IPS-18a (cell line): Measurements from ENCODE around the gene GDF9.

Experiments
- H3K27ac ChIP-seq: one replicate; pipeline ENCODE4 v1.5.1; 2013; ENCODE audit warnings: low read length
- H3K27me3 ChIP-seq: one replicate; pipeline ENCODE4 v1.6.1; 2013; ENCODE audit warnings: mild to moderate bottlenecking, low read length; ENCODE audit not compliant: control insufficient read depth, insufficient read depth
- H3K36me3 ChIP-seq: one replicate; pipeline ENCODE4 v1.6.1; 2013; ENCODE audit warnings: low read depth, low read length; ENCODE audit not compliant: control insufficient read depth
- H3K4me1 ChIP-seq: one replicate; pipeline ENCODE4 v1.6.1; 2013; ENCODE audit warnings: low read depth, low read length; ENCODE audit not compliant: control insufficient read depth
- H3K4me3 ChIP-seq: one replicate; pipeline ENCODE4 v1.5.1; 2013; ENCODE audit warnings: low read length
- H3K9ac ChIP-seq: one replicate; pipeline ENCODE4 v1.6.1; 2013; ENCODE audit warnings: mild to moderate bottlenecking, low read length, moderate library complexity
- H3K9me3 ChIP-seq: one replicate; pipeline ENCODE4 v1.6.1; 2013; ENCODE audit warnings: low read depth, low read length; ENCODE audit not compliant: control insufficient read depth

The GDF9 gene

GRCh38 chr5:132824426-132824825 is 41.8 kb downstream of the GDF9 start:
- Histone ChIP-seq H3K9me3 (no peaks in the 10 kb centered on the region), H3K27ac (no peak overlapping the region), H3K9ac (no peak overlapping the region), H3K4me3 (no peak overlapping the region), H3K27me3 (peaks cover 74% of the 10 kb centered on the region), H3K36me3 (no peaks in the 10 kb centered on the region), H3K4me1 (peaks cover 14% of the 10 kb centered on the region)

GRCh38 chr5:132823481-132824050 is 42.7 kb downstream of the GDF9 start:
- Histone ChIP-seq H3K4me3 (peak overlapping the region; percentile 14), H3K36me3 (no peaks in the 10 kb centered on the region), H3K9me3 (no peaks in the 10 kb centered on the region), H3K9ac (peak overlapping the region; percentile 51), H3K4me1 (peaks cover 14% of the 10 kb centered on the region), H3K27ac (no peak overlapping the region), H3K27me3 (peaks cover 66% of the 10 kb centered on the region)

- peak overlapping the region; percentile 14 for H3K4me3 ChIP-seq
- H3K9ac ChIP-seq, result peak overlapping the region; percentile 51
- H3K9me3 ChIP-seq, result no peaks in the 10 kb centered on the region
- peaks cover 14% of the 10 kb centered on the region for H3K4me1 ChIP-seq
- no peaks in the 10 kb centered on the region for H3K36me3 ChIP-seq
- peaks cover 59% of the 10 kb centered on the region for H3K27me3 ChIP-seq
- no peak overlapping the region for H3K27ac ChIP-seq
Observed at GRCh38 chr5:132822650-132823480, 43.4 kb downstream of the GDF9 start.

DNA sequence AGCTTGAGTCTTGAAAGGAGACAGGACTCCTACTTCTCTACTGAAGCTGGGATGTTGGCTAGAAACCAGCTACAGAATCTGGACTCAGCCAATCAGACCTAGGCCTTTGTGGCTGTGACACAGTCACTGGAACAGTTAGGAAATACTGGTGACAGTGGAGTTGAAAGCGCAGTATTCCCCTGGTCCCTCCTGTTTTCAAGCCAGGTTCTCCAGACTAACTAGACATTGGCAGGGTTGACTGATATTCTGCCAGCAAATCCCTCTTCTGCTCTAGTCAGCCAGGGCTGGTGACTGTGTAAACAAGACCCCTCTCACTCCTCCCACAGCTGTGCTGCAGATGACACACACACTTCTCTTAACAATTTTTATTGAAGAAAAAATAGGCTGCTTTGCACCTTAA is 44.5 kb downstream of the GDF9 start:
- Histone ChIP-seq H3K36me3 (no peaks in the 10 kb centered on the region), H3K9ac (no peak overlapping the region), H3K4me3 (no peak overlapping the region), H3K27ac (no peak overlapping the region), H3K4me1 (peaks cover 14% of the 10 kb centered on the region), H3K27me3 (peaks cover 53% of the 10 kb centered on the region), H3K9me3 (no peaks in the 10 kb centered on the region)

DNA sequence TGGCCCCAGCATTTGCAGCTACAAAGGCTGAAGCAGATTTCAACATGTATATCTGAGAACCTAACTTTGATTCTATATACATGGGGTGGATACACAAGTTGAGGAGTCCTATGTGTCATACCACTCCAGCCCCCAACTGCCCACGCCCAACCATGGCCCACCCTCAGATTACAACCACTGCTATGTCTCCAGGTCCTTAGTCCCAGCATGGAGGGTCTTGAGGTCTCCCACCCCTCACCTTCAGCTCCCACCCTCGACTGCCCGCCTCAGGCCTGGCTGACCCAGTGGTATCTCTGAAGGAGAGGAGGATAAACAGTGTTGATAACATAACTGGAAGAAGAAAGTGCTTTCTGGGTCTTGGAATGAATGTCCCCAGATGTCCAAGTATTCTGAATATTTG is 44.9 kb downstream of the GDF9 start:
- Histone ChIP-seq H3K4me1 (peaks cover 13% of the 10 kb centered on the region), H3K9me3 (no peaks in the 10 kb centered on the region), H3K9ac (no peak overlapping the region), H3K4me3 (no peak overlapping the region), H3K36me3 (no peaks in the 10 kb centered on the region), H3K27me3 (peaks cover 53% of the 10 kb centered on the region), H3K27ac (no peak overlapping the region)

GRCh38 chr5:132820162-132820754 is 46.0 kb downstream of the GDF9 start:
- H3K27ac ChIP-seq, result no peak overlapping the region

DNA sequence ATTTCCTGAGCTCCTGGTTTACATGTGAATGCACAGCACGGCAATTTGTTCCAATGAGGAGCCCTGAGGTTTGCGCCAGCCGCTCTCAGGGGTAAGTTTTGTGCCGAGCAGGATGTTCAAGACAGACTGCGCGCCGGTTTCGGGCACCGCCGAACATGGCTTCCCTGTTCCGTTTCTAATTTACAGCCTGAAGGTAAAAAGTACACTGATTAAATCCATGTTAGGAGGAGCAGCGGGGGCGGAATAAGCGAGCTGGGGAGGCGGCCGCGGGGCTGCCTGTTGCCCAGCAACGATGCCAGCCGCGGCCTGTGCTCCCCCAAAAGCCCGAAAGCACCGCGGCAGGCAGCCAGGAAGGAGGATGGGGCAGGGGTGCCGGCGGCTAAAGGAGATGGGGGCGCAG is 46.8 kb downstream of the GDF9 start:
- no peak overlapping the region for H3K27ac ChIP-seq
- no peak overlapping the region for H3K9ac ChIP-seq
- no peaks in the 10 kb centered on the region for H3K9me3 ChIP-seq
- H3K4me1 ChIP-seq, result peaks cover 8% of the 10 kb centered on the region
- no peak overlapping the region for H3K4me3 ChIP-seq
- peaks cover 53% of the 10 kb centered on the region for H3K27me3 ChIP-seq
- no peaks in the 10 kb centered on the region for H3K36me3 ChIP-seq

More at GRCh38 chr5:132820162-132820754, 46.0 kb downstream of the GDF9 start:
- H3K9me3 ChIP-seq, result no peaks in the 10 kb centered on the region
- H3K9ac ChIP-seq, result no peak overlapping the region
- H3K4me3 ChIP-seq, result no peak overlapping the region
- peaks cover 53% of the 10 kb centered on the region for H3K27me3 ChIP-seq
- H3K4me1 ChIP-seq, result peaks cover 8% of the 10 kb centered on the region
- H3K36me3 ChIP-seq, result no peaks in the 10 kb centered on the region

GRCh38 chr5:132817011-132817410 is 49.3 kb downstream of the GDF9 start:
- H3K36me3 ChIP-seq, result no peaks in the 10 kb centered on the region
- H3K9ac ChIP-seq, result no peak overlapping the region
- H3K9me3 ChIP-seq, result no peaks in the 10 kb centered on the region
- no peak overlapping the region for H3K4me3 ChIP-seq
- no peak overlapping the region for H3K27ac ChIP-seq
- peaks cover 66% of the 10 kb centered on the region for H3K27me3 ChIP-seq
- peaks cover 6% of the 10 kb centered on the region for H3K4me1 ChIP-seq

DNA sequence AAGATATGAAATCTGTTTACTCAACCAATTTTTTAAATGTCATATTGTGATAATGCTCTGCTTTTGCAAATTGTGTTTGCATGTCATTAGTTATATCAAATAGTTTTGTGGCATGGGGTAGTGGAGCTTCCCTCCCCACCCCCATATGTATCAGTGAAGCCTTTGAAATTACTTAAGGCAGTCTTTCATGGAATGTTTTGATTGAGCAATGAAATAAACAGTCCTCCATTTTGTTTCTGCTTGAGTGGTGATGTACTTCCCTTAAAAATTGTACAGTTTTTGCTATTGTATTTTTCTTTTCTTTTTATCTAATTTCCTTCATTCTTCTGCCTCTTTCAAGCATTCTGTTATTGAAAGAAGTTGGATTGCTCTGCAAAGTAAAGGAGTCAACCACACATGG is 49.7 kb downstream of the GDF9 start:
- H3K27me3 ChIP-seq, result peaks cover 66% of the 10 kb centered on the region
- H3K36me3 ChIP-seq, result no peaks in the 10 kb centered on the region
- no peak overlapping the region for H3K9ac ChIP-seq
- peaks cover 6% of the 10 kb centered on the region for H3K4me1 ChIP-seq
- no peak overlapping the region for H3K4me3 ChIP-seq
- no peaks in the 10 kb centered on the region for H3K9me3 ChIP-seq
- H3K27ac ChIP-seq, result no peak overlapping the region

DNA sequence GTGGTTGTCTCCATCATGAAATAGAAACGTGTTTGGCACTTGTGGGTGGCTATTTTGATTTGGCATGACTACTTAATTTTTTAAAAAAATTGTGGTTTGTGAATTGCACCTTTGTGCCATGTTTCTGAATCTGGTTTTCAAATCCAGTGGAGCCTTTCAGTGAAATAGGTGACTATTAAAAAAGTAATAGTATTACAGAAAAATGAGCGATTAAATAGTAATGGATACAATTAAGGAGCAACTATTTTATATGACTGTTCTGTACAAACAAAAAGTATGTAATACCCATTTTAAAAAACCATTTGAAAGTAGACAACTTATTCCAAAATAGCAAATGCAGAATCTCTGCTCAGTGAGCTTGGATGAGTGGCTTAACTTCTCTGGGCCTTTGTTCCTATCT is 50.2 kb downstream of the GDF9 start:
- Histone ChIP-seq H3K9ac (no peak overlapping the region), H3K36me3 (no peaks in the 10 kb centered on the region), H3K4me1 (peaks cover 6% of the 10 kb centered on the region), H3K27me3 (peaks cover 67% of the 10 kb centered on the region), H3K27ac (no peak overlapping the region), H3K4me3 (no peak overlapping the region), H3K9me3 (no peaks in the 10 kb centered on the region)

DNA sequence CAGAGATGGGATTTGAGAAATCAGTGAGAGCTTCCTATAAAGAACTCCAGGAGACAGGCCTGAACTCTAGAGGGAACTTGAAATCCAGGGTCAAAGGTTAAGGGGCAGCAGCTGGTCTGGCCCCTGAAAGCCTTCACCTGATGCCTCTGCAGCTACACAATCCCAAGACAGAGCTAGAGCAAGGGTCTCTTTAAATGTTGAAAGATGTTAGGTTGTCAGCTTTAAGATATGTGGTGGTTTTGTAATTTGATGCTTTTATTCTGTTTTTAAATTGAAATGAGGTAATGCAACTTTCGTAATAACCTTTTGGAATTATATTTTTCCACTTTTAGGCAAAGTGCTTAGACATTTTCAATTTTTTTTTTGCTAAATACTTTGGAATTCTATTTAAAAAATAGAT is 50.8 kb downstream of the GDF9 start:
- Histone ChIP-seq H3K36me3 (no peaks in the 10 kb centered on the region), H3K9me3 (no peaks in the 10 kb centered on the region), H3K27me3 (peaks cover 68% of the 10 kb centered on the region), H3K4me3 (no peak overlapping the region), H3K27ac (no peak overlapping the region), H3K4me1 (peaks cover 6% of the 10 kb centered on the region), H3K9ac (no peak overlapping the region)
